Prostate gland (tissue), 2 donors: ENCODE data around the gene CTNND2.

ENCODE experiments used
- CTCF ChIP-seq, 4 experiments: fragments of 200-600 bp in 2 of 4; fragments of 450-650 bp in 2 of 4; sonication (generic) in 2 of 4; IDR thresholded peaks; 1 replicate in 3 of 4; 2 replicates in 1 of 4; pipeline ENCODE4 v1.5.1; 2016 to 2019; ENCODE audit warnings: antibody characterized with exemption in 4 of 4, mild to moderate bottlenecking in 2 of 4, moderate library complexity in 2 of 4
- POLR2A ChIP-seq: fragments of 450-650 bp; IDR thresholded peaks from one replicate; pipeline ENCODE4 v1.6.1; 2016; ENCODE audit warnings: antibody characterized with exemption, mild to moderate bottlenecking

- TF ChIP-seq POLR2A (no peak), CTCF (IDR thresholded peaks at IDR 0.05) (no peak)
These were observed 689.2 kb downstream of the CTNND2 start for GRCh38 chr5:11214864-11215644.
